Stomach (tissue), 9 donors: Measurements from ENCODE around the gene RAP2A. TPM values are rescaled to one million over a fixed set of nuclear protein-coding genes. Genes with fewer than 3 reads are reported as not detected.

Experiments
- DNase-seq, 2 donors: peaks; one replicate each; pipeline versions ENCODE4 v3.0.0 to v3.0.0-alpha.2; 2013 to 2019
- H3K27ac ChIP-seq, 5 donors: fragments of 200-600 bp in 4 of 5; sonication (generic) in 4 of 5; one replicate each; pipeline ENCODE4 v1.5.1; 2013 to 2019; ENCODE audit warnings: mild to moderate bottlenecking in 1 of 5, moderate library complexity in 1 of 5
- H3K27me3 ChIP-seq, 3 donors: fragments of 200-600 bp; sonication (generic); one replicate each; pipeline ENCODE4 v1.5.1; 2017 to 2019; ENCODE audit warnings: mixed run types in 1 of 3
- H3K36me3 ChIP-seq, 4 donors: fragments of 200-600 bp; sonication (generic); 1 replicate in 3 of 4; 2 replicates in 1 of 4; pipeline ENCODE4 v1.5.1; 2016 to 2019
- H3K4me1 ChIP-seq, 4 donors: fragments of 200-600 bp; sonication (generic); one replicate each; pipeline ENCODE4 v1.5.1; 2016 to 2019
- H3K4me3 ChIP-seq, 4 donors: fragments of 200-600 bp; sonication (generic) in 3 of 4; one replicate each; pipeline ENCODE4 v1.5.1; 2016 to 2019; ENCODE audit warnings: mild to moderate bottlenecking in 1 of 4
- H3K9me3 ChIP-seq, 4 donors: fragments of 200-600 bp; sonication (generic); one replicate each; pipeline ENCODE4 v1.5.1; 2016 to 2019
- CTCF ChIP-seq, 7 experiments: fragments of 450-650 bp in 4 of 7; fragments of 200-600 bp in 3 of 7; sonication (generic) in 3 of 7; IDR thresholded peaks; one replicate each; pipeline ENCODE4 v1.5.1; 2016 to 2019; ENCODE audit warnings: antibody characterized with exemption in 7 of 7, control low read depth in 2 of 7, mild to moderate bottlenecking in 1 of 7
- EP300 ChIP-seq: sonication (generic); formaldehyde crosslinking; IDR thresholded peaks from one replicate; pipeline ENCODE4 v1.6.1; 2017; ENCODE audit warnings: antibody characterized with exemption
- POLR2A ChIP-seq, 4 donors: fragments of 450-650 bp; IDR thresholded peaks; one replicate each; pipeline ENCODE4 v1.6.1; 2016; ENCODE audit warnings: antibody characterized with exemption in 4 of 4, control low read depth in 2 of 4, mild to moderate bottlenecking in 1 of 4, moderate library complexity in 1 of 4
- POLR2AphosphoS5 ChIP-seq, 3 donors: sonication (generic); formaldehyde crosslinking; IDR thresholded peaks; one replicate each; pipeline ENCODE4 v1.6.1; 2016; ENCODE audit warnings: antibody characterized with exemption in 3 of 3
- WGBS, 5 donors: extraction: QIAGEN DNeasy Blood & Tissue Kit in 3 of 5; methylation state at CpG; one replicate each; pipeline versions ENCODE4 v1.1.5 to v1.1.7; 2013 to 2018; 5-methylcytosine and 5-hydroxymethylcytosine counted together
- intact Hi-C: fragments of 100-400 bp; cut with DNase I; formaldehyde crosslinking; loops from one replicate; pipeline ENCODE4 v1.15.1; 2023; ENCODE audit warnings: low total_unique reads
- polyA plus RNA-seq, 3 donors: library from polyadenylated mRNA; stranded (reverse); fragments of 200-250 nt; gene quantifications; one replicate each; pipeline ENCODE4 v1.2.3, GENCODE V29; 2013
- total RNA-seq, 5 donors: library from RNA; depleted of rRNA; stranded (reverse); fragments of >200 nt; gene quantifications; one replicate each; pipeline versions ENCODE4 v1.1.0 to v1.2.3, GENCODE V29; 2014 to 2016
- donor health status: healthy with polysubstance abuse.
- donor health status: Bipolar disorder and iron deficiency.
- donor health status: healthy.

Gene RAP2A
- total and polyA plus RNA-seq, 8 donors = 2.6 to 51.0 (median 8.6) TPM

GRCh38 chr13:97414392-97414791 lies 19.6 kb upstream of the RAP2A start:
- WGBS, 5 donors = 56 to 65% (median 61%) methylated on average over 4 of the region's 4 CpGs
- Histone ChIP-seq H3K4me3 (no peak overlapping the region), H3K4me1 (no peaks in the 10 kb centered on the region), H3K27me3 (no peaks in the 10 kb centered on the region), H3K27ac (no peak overlapping the region), H3K9me3 (no peaks in the 10 kb centered on the region), H3K36me3 (no peaks in the 10 kb centered on the region)
- no peak for DNase-seq
- intact Hi-C loops = no loop called here
- no peak for TF ChIP-seq EP300
- no peak for TF ChIP-seq POLR2AphosphoS5 (IDR thresholded peaks at IDR 0.05)
- no peak for TF ChIP-seq CTCF (IDR thresholded peaks at IDR 0.05)
- no peak for TF ChIP-seq POLR2A (IDR thresholded peaks at IDR 0.05)

GRCh38 chr13:97417698-97418097 lies 16.3 kb upstream of the RAP2A start:
- no peaks in the 10 kb centered on the region for H3K9me3 ChIP-seq
- H3K27ac ChIP-seq = no peak overlapping the region
- no peaks in the 10 kb centered on the region for H3K4me1 ChIP-seq
- 41 to 54% (median 49%) methylated on average over 5 of the region's 5 CpGs for WGBS, 5 donors
- intact Hi-C loops = no loop called here
- no peak for TF ChIP-seq CTCF (IDR thresholded peaks at IDR 0.05)
- TF ChIP-seq POLR2A (IDR thresholded peaks at IDR 0.05) = no peak
- TF ChIP-seq POLR2AphosphoS5 (IDR thresholded peaks at IDR 0.05) = no peak
- TF ChIP-seq EP300 = no peak
- no peaks in the 10 kb centered on the region for H3K36me3 ChIP-seq
- no peak overlapping the region for H3K4me3 ChIP-seq
- DNase-seq = no peak
- H3K27me3 ChIP-seq = no peaks in the 10 kb centered on the region

- DNase-seq = no peak
- no peaks in the 10 kb centered on the region for H3K4me1 ChIP-seq
- H3K9me3 ChIP-seq = no peaks in the 10 kb centered on the region
- H3K36me3 ChIP-seq = no peaks in the 10 kb centered on the region
- intact Hi-C loops = no loop called here
- no peak overlapping the region for H3K4me3 ChIP-seq
- H3K27me3 ChIP-seq = no peaks in the 10 kb centered on the region
- no peak overlapping the region for H3K27ac ChIP-seq
- WGBS, 5 donors = 77 to 84% (median 80%) methylated on average over 8 of the region's 8 CpGs
- TF ChIP-seq POLR2A (IDR thresholded peaks at IDR 0.05) (no peak), EP300 (no peak), POLR2AphosphoS5 (IDR thresholded peaks at IDR 0.05) (no peak), CTCF (IDR thresholded peaks at IDR 0.05) (no peak)
These were observed 11.6 kb upstream of the RAP2A start for GRCh38 chr13:97422118-97423054.

- Histone ChIP-seq H3K27ac (no peak overlapping the region), H3K4me1 (no peaks in the 10 kb centered on the region), H3K36me3 (no peaks in the 10 kb centered on the region), H3K9me3 (no peaks in the 10 kb centered on the region), H3K4me3 (no peak overlapping the region), H3K27me3 (no peaks in the 10 kb centered on the region)
- TF ChIP-seq CTCF (IDR thresholded peaks at IDR 0.05) = no peak
- TF ChIP-seq EP300 = no peak
- TF ChIP-seq POLR2A (IDR thresholded peaks at IDR 0.05) = no peak
- no peak for TF ChIP-seq POLR2AphosphoS5 (IDR thresholded peaks at IDR 0.05)
- intact Hi-C loops = no loop called here
- 76 to 85% (median 81%) methylated on average over 8 of the region's 8 CpGs for WGBS, 5 donors
- DNase-seq = no peak
These were observed 10.5 kb upstream of the RAP2A start for GRCh38 chr13:97423300-97424045.
